Measurements from ENCODE around the gene REP15. TPM values are rescaled to one million over a fixed set of nuclear protein-coding genes. Genes with fewer than 3 reads are reported as not detected.

The REP15 gene, protein sequence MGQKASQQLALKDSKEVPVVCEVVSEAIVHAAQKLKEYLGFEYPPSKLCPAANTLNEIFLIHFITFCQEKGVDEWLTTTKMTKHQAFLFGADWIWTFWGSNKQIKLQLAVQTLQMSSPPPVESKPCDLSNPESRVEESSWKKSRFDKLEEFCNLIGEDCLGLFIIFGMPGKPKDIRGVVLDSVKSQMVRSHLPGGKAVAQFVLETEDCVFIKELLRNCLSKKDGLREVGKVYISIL
- total RNA-seq (2014; rRNA removed; shearing (Covaris generic)) (0.38 and 0.66 TPM in 2 replicates), polyA plus RNA-seq (2016; fragmentation: Nextera tagmentation; extraction: Ambion mirVana) (0.89 and 1.0 TPM in 2 replicates)
- long read RNA-seq, result 0 reads

DNA sequence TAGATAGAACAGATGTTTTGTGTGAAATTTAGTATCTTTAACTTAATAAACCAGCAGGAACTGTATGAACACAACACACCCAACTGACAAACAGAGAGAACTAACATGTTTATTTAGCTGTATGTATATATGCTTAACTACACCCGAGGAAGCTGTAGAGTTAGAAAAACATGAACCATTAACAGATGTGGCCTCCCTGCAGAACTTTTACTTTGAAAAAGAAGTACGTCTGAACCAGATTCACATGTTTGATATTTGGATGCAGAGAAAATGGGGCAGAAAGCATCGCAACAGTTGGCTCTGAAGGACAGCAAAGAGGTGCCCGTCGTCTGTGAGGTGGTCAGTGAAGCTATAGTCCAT is at the start of gene REP15:
REP15 (plus strand) TSS at position 155 of the 360 bp plus-strand sequence; CDS start at position 271, 116 bp downstream.
- Mint-ChIP-seq H3K27ac (no peak within 1 kb of the TSS), H3K4me1 (no peaks in the 10 kb centered on the region), H3K27me3 (ENCODE audit: insufficient read depth, low read depth, poor library complexity) (no peaks in the 10 kb centered on the region), H3K36me3 (ENCODE audit: low read depth) (peaks cover 7% of the 10 kb centered on the region), H3K9me3 (no peaks in the 10 kb centered on the region), H3K4me3 (no peak within 1 kb of the TSS)
- Histone ChIP-seq H3K4me3 (no peak within 1 kb of the TSS), H3K36me3 (ENCODE audit: insufficient read depth) (peaks cover 16% of the 10 kb centered on the region; the same call in 1 of the 2 replicates), H2AFZ (no peak within 1 kb of the TSS), H3F3A (replicated peaks; ENCODE audit: low read depth) (no peaks in the 10 kb centered on the region), H3K4me1 (ENCODE audit: insufficient read depth) (no peaks in the 10 kb centered on the region), H3K9me2 (ENCODE audit: insufficient read depth) (no peaks in the 10 kb centered on the region), H3K4me2 (no peak within 1 kb of the TSS), H3K79me2 (replicated peaks; ENCODE audit: insufficient read depth) (no peaks in the 10 kb centered on the region), H4K20me1 (replicated peaks; ENCODE audit: insufficient read depth) (no peaks in the 10 kb centered on the region), H3K27me3 (ENCODE audit: insufficient read depth) (no peaks in the 10 kb centered on the region), H3K27ac (ENCODE audit: low read depth) (no peak within 1 kb of the TSS)
- no peak for DNase-seq (ENCODE audit: low spot score)
- TF ChIP-seq ZNF114 (CRISPR knock-in tag; IDR thresholded peaks at IDR 0.05) (no peak), ZNF331 (CRISPR knock-in tag; IDR thresholded peaks at IDR 0.05; ENCODE audit: low read depth) (no peak), JUNB (IDR thresholded peaks at IDR 0.05; ENCODE audit: unreplicated experiment) (no peak), NANOG (IDR thresholded peaks at IDR 0.05; ENCODE audit: borderline replicate concordance) (no peak), ZNF462 (CRISPR knock-in tag; IDR thresholded peaks at IDR 0.05) (no peak), EZH2phosphoT487 (IDR thresholded peaks at IDR 0.05; ENCODE audit: unreplicated experiment) (no peak)
- TF ChIP-seq, protein P1, sequence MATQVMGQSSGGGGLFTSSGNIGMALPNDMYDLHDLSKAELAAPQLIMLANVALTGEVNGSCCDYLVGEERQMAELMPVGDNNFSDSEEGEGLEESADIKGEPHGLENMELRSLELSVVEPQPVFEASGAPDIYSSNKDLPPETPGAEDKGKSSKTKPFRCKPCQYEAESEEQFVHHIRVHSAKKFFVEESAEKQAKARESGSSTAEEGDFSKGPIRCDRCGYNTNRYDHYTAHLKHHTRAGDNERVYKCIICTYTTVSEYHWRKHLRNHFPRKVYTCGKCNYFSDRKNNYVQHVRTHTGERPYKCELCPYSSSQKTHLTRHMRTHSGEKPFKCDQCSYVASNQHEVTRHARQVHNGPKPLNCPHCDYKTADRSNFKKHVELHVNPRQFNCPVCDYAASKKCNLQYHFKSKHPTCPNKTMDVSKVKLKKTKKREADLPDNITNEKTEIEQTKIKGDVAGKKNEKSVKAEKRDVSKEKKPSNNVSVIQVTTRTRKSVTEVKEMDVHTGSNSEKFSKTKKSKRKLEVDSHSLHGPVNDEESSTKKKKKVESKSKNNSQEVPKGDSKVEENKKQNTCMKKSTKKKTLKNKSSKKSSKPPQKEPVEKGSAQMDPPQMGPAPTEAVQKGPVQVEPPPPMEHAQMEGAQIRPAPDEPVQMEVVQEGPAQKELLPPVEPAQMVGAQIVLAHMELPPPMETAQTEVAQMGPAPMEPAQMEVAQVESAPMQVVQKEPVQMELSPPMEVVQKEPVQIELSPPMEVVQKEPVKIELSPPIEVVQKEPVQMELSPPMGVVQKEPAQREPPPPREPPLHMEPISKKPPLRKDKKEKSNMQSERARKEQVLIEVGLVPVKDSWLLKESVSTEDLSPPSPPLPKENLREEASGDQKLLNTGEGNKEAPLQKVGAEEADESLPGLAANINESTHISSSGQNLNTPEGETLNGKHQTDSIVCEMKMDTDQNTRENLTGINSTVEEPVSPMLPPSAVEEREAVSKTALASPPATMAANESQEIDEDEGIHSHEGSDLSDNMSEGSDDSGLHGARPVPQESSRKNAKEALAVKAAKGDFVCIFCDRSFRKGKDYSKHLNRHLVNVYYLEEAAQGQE (IDR thresholded peaks at IDR 0.05; ENCODE audit: unreplicated experiment), result no peak
- ATAC-seq, result no peak

All from GM23338 (cell line).